Activated naive CD8-positive, alpha-beta T cell treated with anti-CD3 and anti-CD28 coated beads, Interleukin-2, amount 50 U/mL, for 24 hours (primary cell): Measurements from ENCODE around the gene VSIG8.

Experiments used
- ATAC-seq: fragments of 150-1000 bp; cut with Tn5 transposase; one replicate; pipeline ENCODE4 v1.10.0; 2021
- DNase-seq: peaks from one replicate; pipeline ENCODE4 v3.0.0; 2021
- H3K27ac Mint-ChIP-seq: one replicate; pipeline ENCODE4 v1.8.0; 2021; ENCODE audit warnings: mild to moderate bottlenecking, mixed read lengths
- H3K27me3 Mint-ChIP-seq: one replicate; pipeline ENCODE4 v1.8.0; 2021; ENCODE audit warnings: mixed read lengths
- H3K36me3 Mint-ChIP-seq: one replicate; pipeline ENCODE4 v1.8.0; 2021; ENCODE audit warnings: low read depth, mixed read lengths
- H3K4me1 Mint-ChIP-seq: one replicate; pipeline ENCODE4 v1.8.0; 2021; ENCODE audit warnings: mixed read lengths
- H3K4me3 Mint-ChIP-seq: one replicate; pipeline ENCODE4 v1.8.0; 2021; ENCODE audit warnings: mild to moderate bottlenecking, moderate library complexity, mixed read lengths
- H3K9me3 Mint-ChIP-seq: one replicate; pipeline ENCODE4 v1.8.0; 2021; ENCODE audit warnings: mixed read lengths

VSIG8 gene

DNA sequence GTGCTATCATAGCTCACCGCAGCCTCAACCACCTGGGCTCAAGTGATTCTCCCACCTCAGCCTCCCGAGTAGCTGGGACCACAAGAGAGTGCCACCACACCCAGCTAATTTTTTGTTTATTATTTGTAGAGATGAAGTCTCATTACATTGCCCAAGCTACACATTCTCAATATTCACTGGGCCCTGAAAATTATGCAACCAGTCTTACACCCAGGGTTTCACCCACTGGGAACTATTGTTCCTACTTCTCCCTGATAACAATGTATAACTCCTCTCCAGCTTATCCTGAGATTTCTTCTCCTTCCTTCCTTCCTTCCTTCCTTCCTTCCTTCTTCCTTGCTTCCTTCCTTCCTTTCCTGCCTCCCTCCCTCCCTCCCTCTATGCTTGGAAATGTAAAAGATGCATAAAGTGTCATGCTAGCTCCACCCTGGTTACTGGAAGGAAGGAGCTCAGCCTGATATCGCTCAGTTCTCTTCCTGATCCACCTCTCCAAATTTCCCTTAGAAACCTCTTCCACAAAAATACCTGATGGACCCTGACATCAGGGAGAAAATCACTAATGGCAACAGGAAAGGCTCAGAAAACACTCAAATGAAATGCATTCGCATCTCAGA is 11.2 kb upstream of the VSIG8 start:
- ATAC-seq (no peak), DNase-seq (no peak)
- Mint-ChIP-seq H3K27me3 (no peaks in the 10 kb centered on the region), H3K27ac (no peak overlapping the region), H3K4me3 (no peak overlapping the region), H3K36me3 (no peaks in the 10 kb centered on the region), H3K4me1 (peaks cover 7% of the 10 kb centered on the region), H3K9me3 (no peaks in the 10 kb centered on the region)

- Mint-ChIP-seq H3K4me1 (peaks cover 7% of the 10 kb centered on the region), H3K4me3 (no peak overlapping the region), H3K27me3 (peaks cover 2% of the 10 kb centered on the region), H3K36me3 (no peaks in the 10 kb centered on the region), H3K27ac (no peak overlapping the region), H3K9me3 (no peaks in the 10 kb centered on the region)
- DNase-seq (no peak), ATAC-seq (no peak)
Measured at GRCh38 chr1:159872891-159873290, 10.4 kb upstream of the VSIG8 start.

DNA sequence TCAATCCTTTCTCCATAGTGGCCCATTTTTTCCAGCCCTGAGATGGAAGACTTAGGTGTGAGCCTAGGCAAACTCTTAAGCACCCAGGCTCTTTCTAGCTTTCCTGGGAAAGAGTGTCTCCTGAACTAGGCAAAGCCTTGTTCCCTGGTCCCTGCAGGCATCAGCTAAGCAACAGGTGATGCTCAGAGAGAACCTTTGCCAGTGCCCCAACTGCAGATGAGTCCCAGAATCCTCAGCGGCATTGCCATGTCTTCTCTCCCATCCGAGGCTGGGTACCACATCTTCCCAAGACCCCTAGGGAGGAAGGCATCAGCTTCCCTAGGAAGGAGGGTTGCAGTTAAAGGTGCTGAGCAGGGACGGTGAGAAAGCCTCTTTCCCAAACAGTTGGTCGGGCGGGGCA is 8.2 kb upstream of the VSIG8 start:
- ATAC-seq (no peak), DNase-seq (no peak)
- H3K27me3 Mint-ChIP-seq: peaks cover 5% of the 10 kb centered on the region
- H3K4me3 Mint-ChIP-seq: no peak overlapping the region
- no peaks in the 10 kb centered on the region for H3K9me3 Mint-ChIP-seq
- no peak overlapping the region for H3K27ac Mint-ChIP-seq
- no peaks in the 10 kb centered on the region for H3K36me3 Mint-ChIP-seq
- peaks cover 12% of the 10 kb centered on the region for H3K4me1 Mint-ChIP-seq

DNA sequence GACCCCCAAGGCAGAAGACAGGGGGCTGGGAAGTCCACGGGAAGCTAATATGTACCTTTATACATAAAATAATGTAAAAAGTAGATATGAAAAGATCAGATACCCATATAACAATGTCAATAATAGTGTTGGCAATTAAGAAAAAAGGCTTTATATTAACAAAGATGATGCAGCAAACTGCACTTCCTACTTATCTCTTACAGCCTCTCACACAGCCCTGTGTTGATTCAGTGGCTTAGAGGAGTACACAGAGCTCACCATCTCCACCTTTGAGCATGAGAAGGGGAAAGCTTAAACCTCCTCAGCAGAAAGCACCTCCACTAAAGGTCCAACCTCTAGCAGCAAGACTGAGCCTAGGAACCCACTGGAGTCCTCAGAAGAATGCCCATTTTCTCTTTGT is 7.2 kb upstream of the VSIG8 start:
- Mint-ChIP-seq H3K9me3 (no peaks in the 10 kb centered on the region), H3K4me3 (no peak overlapping the region), H3K36me3 (no peaks in the 10 kb centered on the region), H3K27me3 (peaks cover 5% of the 10 kb centered on the region), H3K4me1 (peaks cover 12% of the 10 kb centered on the region), H3K27ac (no peak overlapping the region)
- no peak for ATAC-seq
- no peak for DNase-seq

- peak; percentile 88 for ATAC-seq
Measured at GRCh38 chr1:159869173-159869572, 6.7 kb upstream of the VSIG8 start.

DNA sequence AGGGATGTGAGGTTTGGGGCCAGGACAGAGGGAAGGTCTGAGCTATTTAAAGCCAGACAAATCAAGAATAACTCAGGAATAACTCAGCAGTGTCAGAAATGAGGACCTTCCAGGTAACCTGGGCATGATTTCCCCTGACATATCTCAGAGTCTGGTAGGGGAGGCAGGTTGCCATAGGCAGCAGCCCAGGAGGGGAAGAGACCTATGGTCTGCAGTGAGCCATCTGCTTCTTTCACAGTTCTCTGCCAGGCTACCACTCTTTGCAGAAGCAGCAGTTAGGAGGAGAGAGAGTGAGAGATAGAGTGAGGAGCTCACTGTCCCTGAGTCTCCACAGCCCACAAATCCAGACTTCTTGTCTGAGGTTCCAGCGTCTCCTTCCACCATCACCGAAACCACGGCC is 6.3 kb upstream of the VSIG8 start:
- DNase-seq: no peak
- no peaks in the 10 kb centered on the region for H3K36me3 Mint-ChIP-seq
- peak overlapping the region; percentile 20 for H3K27ac Mint-ChIP-seq
- H3K9me3 Mint-ChIP-seq: no peaks in the 10 kb centered on the region
- H3K4me3 Mint-ChIP-seq: no peak overlapping the region
- H3K27me3 Mint-ChIP-seq: peaks cover 7% of the 10 kb centered on the region
- no peak for ATAC-seq
- peaks cover 12% of the 10 kb centered on the region for H3K4me1 Mint-ChIP-seq

More at GRCh38 chr1:159869173-159869572, 6.7 kb upstream of the VSIG8 start:
- DNase-seq: peak; percentile 35
- no peaks in the 10 kb centered on the region for H3K36me3 Mint-ChIP-seq
- no peak overlapping the region for H3K4me3 Mint-ChIP-seq
- no peak overlapping the region for H3K27ac Mint-ChIP-seq
- peaks cover 6% of the 10 kb centered on the region for H3K27me3 Mint-ChIP-seq
- H3K9me3 Mint-ChIP-seq: no peaks in the 10 kb centered on the region
- peaks cover 12% of the 10 kb centered on the region for H3K4me1 Mint-ChIP-seq

- no peak overlapping the region for H3K27ac Mint-ChIP-seq
- H3K9me3 Mint-ChIP-seq: no peaks in the 10 kb centered on the region
- H3K4me1 Mint-ChIP-seq: peaks cover 12% of the 10 kb centered on the region
Measured at GRCh38 chr1:159867664-159868026, 5.2 kb upstream of the VSIG8 start.

GRCh38 chr1:159866905-159867663 is 4.6 kb upstream of the VSIG8 start:
- Mint-ChIP-seq H3K4me3 (no peak overlapping the region), H3K4me1 (peaks cover 12% of the 10 kb centered on the region), H3K36me3 (no peaks in the 10 kb centered on the region), H3K27me3 (peaks cover 7% of the 10 kb centered on the region), H3K27ac (no peak overlapping the region), H3K9me3 (no peaks in the 10 kb centered on the region)
- DNase-seq (no peak), ATAC-seq (no peak)

More at GRCh38 chr1:159867664-159868026, 5.2 kb upstream of the VSIG8 start:
- Mint-ChIP-seq H3K4me3 (no peak overlapping the region), H3K36me3 (no peaks in the 10 kb centered on the region), H3K27me3 (peaks cover 7% of the 10 kb centered on the region)
- no peak for ATAC-seq
- no peak for DNase-seq

DNA sequence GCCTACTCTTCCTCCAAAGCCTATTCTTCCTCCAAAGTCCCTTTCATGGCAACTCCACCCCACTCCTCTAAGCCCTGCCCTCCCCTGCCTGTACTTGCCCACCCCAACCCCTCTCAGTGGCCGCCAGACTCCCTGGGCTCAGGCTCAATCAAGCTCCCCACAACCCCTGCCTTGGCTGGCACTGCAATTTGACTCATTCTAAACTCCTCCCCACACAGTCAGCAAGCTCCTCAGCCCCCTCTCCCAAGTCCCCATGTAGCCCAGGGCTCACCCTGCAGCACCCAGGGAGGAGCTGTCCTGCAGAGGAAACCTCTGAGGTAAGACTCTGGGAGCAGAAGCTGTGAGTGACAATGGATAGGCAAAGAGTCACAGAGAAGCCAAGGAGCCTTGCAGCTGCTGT is 3.6 kb upstream of the VSIG8 start:
- Mint-ChIP-seq H3K27ac (no peak overlapping the region), H3K36me3 (no peaks in the 10 kb centered on the region), H3K9me3 (no peaks in the 10 kb centered on the region), H3K4me3 (no peak overlapping the region), H3K4me1 (peaks cover 12% of the 10 kb centered on the region), H3K27me3 (peaks cover 7% of the 10 kb centered on the region)
- ATAC-seq: no peak
- DNase-seq: no peak

DNA sequence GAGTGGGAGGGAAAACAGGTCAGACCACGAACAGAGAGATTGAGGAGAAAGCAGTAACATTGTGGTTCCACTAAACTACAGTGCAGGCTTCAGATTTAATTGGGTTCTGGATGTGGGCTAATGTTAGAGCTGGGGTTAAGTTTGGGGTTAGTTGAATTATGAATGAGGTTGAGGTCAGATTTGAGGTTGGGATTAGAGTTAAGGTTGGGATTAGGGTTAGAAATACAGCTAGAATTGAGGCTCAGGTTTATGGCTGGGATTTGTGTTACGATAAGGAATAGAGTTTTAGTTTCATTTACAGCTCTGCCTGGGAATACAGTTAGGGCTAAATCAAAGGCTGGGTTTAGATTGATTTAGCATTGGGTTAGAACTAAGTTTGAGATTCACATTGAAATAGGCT is 1.8 kb upstream of the VSIG8 start:
- H3K9me3 Mint-ChIP-seq: no peaks in the 10 kb centered on the region
- DNase-seq: no peak
- no peak overlapping the region for H3K27ac Mint-ChIP-seq
- H3K4me3 Mint-ChIP-seq: no peak overlapping the region
- H3K4me1 Mint-ChIP-seq: peaks cover 10% of the 10 kb centered on the region
- H3K27me3 Mint-ChIP-seq: peaks cover 7% of the 10 kb centered on the region
- H3K36me3 Mint-ChIP-seq: no peaks in the 10 kb centered on the region
- no peak for ATAC-seq

DNA sequence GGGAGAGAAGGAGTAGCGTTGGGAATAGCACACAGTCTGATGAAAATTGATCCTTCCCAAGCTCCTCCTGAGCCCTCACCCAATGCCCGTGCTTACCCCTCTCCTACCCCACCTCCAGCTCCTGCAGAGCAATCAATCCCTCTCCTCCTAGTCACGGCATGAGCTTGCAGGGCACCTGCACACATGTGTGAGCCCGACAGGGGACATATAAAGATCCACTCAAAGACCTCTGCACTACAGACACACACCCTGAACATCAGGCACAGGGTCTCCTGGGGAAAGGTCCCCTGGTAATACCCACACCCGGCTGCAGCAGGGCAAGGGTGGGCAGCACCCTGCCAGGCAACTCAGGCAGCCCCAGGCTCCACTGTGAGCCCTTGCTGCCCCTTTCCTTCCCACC is 426 bp downstream of the VSIG8 start:
- Mint-ChIP-seq H3K36me3 (no peaks in the 10 kb centered on the region), H3K4me1 (peaks cover 6% of the 10 kb centered on the region), H3K4me3 (no peak overlapping the region), H3K9me3 (no peaks in the 10 kb centered on the region), H3K27ac (no peak overlapping the region), H3K27me3 (peaks cover 5% of the 10 kb centered on the region)
- no peak for DNase-seq
- ATAC-seq: no peak

GRCh38 chr1:159861218-159861617 is 1.2 kb downstream of the VSIG8 start:
- Mint-ChIP-seq H3K9me3 (no peaks in the 10 kb centered on the region), H3K4me3 (no peak overlapping the region), H3K27me3 (peaks cover 3% of the 10 kb centered on the region), H3K27ac (no peak overlapping the region), H3K36me3 (no peaks in the 10 kb centered on the region), H3K4me1 (peaks cover 5% of the 10 kb centered on the region)
- DNase-seq (no peak), ATAC-seq (no peak)

GRCh38 chr1:159860456-159860855 is 2.0 kb downstream of the VSIG8 start:
- Mint-ChIP-seq H3K27ac (no peak overlapping the region), H3K4me3 (no peak overlapping the region), H3K36me3 (no peaks in the 10 kb centered on the region), H3K9me3 (no peaks in the 10 kb centered on the region), H3K4me1 (peaks cover 5% of the 10 kb centered on the region), H3K27me3 (peaks cover 2% of the 10 kb centered on the region)
- DNase-seq (no peak), ATAC-seq (no peak)

GRCh38 chr1:159859767-159860322 is 2.6 kb downstream of the VSIG8 start:
- DNase-seq: no peak
- Mint-ChIP-seq H3K27ac (no peak overlapping the region), H3K4me3 (no peak overlapping the region), H3K36me3 (no peaks in the 10 kb centered on the region), H3K27me3 (peaks cover 2% of the 10 kb centered on the region), H3K4me1 (peaks cover 9% of the 10 kb centered on the region), H3K9me3 (no peaks in the 10 kb centered on the region)
- ATAC-seq: no peak

- H3K27ac Mint-ChIP-seq: no peak overlapping the region
- H3K9me3 Mint-ChIP-seq: no peaks in the 10 kb centered on the region
- H3K27me3 Mint-ChIP-seq: no peaks in the 10 kb centered on the region
- DNase-seq (no peak), ATAC-seq (no peak)
- H3K36me3 Mint-ChIP-seq: no peaks in the 10 kb centered on the region
- no peak overlapping the region for H3K4me3 Mint-ChIP-seq
- H3K4me1 Mint-ChIP-seq: peaks cover 15% of the 10 kb centered on the region
Measured at GRCh38 chr1:159857889-159858288, 4.6 kb downstream of the VSIG8 start.
